Hepatocyte (in vitro differentiated cells): ENCODE measurements around the gene GRM8.

Experiments used
- EZH2 ChIP-seq: fragments of 200-600 bp; sonication (generic); IDR thresholded peaks from 2 replicates; pipeline ENCODE4 v1.6.1; 2016; ENCODE audit warnings: antibody characterized with exemption, mild to moderate bottlenecking, borderline replicate concordance
- TF ChIP-seq, protein P1 (sequence below): fragments of 200-600 bp; sonication (generic); IDR thresholded peaks from 2 replicates; pipeline ENCODE4 v1.5.1; 2016; ENCODE audit warnings: antibody characterized with exemption, mild to moderate bottlenecking; ENCODE audit not compliant: poor library complexity

- TF ChIP-seq, protein P1, sequence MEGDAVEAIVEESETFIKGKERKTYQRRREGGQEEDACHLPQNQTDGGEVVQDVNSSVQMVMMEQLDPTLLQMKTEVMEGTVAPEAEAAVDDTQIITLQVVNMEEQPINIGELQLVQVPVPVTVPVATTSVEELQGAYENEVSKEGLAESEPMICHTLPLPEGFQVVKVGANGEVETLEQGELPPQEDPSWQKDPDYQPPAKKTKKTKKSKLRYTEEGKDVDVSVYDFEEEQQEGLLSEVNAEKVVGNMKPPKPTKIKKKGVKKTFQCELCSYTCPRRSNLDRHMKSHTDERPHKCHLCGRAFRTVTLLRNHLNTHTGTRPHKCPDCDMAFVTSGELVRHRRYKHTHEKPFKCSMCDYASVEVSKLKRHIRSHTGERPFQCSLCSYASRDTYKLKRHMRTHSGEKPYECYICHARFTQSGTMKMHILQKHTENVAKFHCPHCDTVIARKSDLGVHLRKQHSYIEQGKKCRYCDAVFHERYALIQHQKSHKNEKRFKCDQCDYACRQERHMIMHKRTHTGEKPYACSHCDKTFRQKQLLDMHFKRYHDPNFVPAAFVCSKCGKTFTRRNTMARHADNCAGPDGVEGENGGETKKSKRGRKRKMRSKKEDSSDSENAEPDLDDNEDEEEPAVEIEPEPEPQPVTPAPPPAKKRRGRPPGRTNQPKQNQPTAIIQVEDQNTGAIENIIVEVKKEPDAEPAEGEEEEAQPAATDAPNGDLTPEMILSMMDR = no peak
- no peak for TF ChIP-seq EZH2
Observed at GRCh38 chr7:126809188-126809587, 443.6 kb downstream of the GRM8 start.
